Dermis microvascular lymphatic vessel endothelial cell (primary cell): ENCODE measurements around the gene DCC. TPM values are rescaled to one million over a fixed set of nuclear protein-coding genes. Genes with fewer than 3 reads are reported as not detected.

Experiments used
- DNase-seq, 2 donors: peaks; one replicate each; pipeline versions ENCODE4 v3.0.0 to v3.0.0-alpha.2; 2010; ENCODE audit warnings: low read depth in 2 of 2
- total RNA-seq: library from RNA; depleted of rRNA; stranded (reverse); fragments of >200 nt; gene quantifications from 2 replicates; pipeline ENCODE4 v1.2.1, GENCODE V29; 2014

Gene DCC
- total RNA-seq, 1 donor from 2014 or later: not detected

GRCh38 chr18:52813635-52814416 lies 473.8 kb downstream of the DCC start:
- DNase-seq: no peak

- DNase-seq: no peak
Measured at GRCh38 chr18:52815651-52816050, 475.7 kb downstream of the DCC start.

GRCh38 chr18:52816121-52816520 lies 476.1 kb downstream of the DCC start:
- DNase-seq: no peak

- no peak for DNase-seq
Measured at GRCh38 chr18:52822160-52822559, 482.2 kb downstream of the DCC start.

GRCh38 chr18:52824126-52824525 lies 484.1 kb downstream of the DCC start:
- no peak for DNase-seq

- no peak for DNase-seq
Measured at GRCh38 chr18:52826994-52827393, 487.0 kb downstream of the DCC start.

GRCh38 chr18:52829320-52829719 lies 489.3 kb downstream of the DCC start:
- DNase-seq: no peak

- DNase-seq: no peak
Measured at GRCh38 chr18:52829876-52830405, 489.9 kb downstream of the DCC start.

- DNase-seq: no peak
Measured at GRCh38 chr18:52844323-52844722, 504.3 kb downstream of the DCC start.

GRCh38 chr18:52845036-52845435 lies 505.0 kb downstream of the DCC start:
- no peak for DNase-seq

- DNase-seq: no peak
Measured at GRCh38 chr18:52850031-52850560, 510.1 kb downstream of the DCC start.

- no peak for DNase-seq
Measured at GRCh38 chr18:52861558-52861957, 521.6 kb downstream of the DCC start.

GRCh38 chr18:52869349-52869923 lies 529.4 kb downstream of the DCC start:
- DNase-seq: no peak

GRCh38 chr18:52869942-52870907 lies 530.2 kb downstream of the DCC start:
- DNase-seq: no peak

- DNase-seq: no peak
Measured at GRCh38 chr18:52874774-52875173, 534.8 kb downstream of the DCC start.

GRCh38 chr18:52875725-52876124 lies 535.7 kb downstream of the DCC start:
- DNase-seq: no peak

GRCh38 chr18:52888014-52888413 lies 548.0 kb downstream of the DCC start:
- DNase-seq: no peak

GRCh38 chr18:52894801-52895200 lies 554.8 kb downstream of the DCC start:
- DNase-seq: no peak

GRCh38 chr18:52897611-52898484 lies 557.9 kb downstream of the DCC start:
- no peak for DNase-seq

GRCh38 chr18:52898485-52899058 lies 558.6 kb downstream of the DCC start:
- no peak for DNase-seq
